Measurements from ENCODE around the gene ZFAND6. TPM values are rescaled to one million over a fixed set of nuclear protein-coding genes. Genes with fewer than 3 reads are reported as not detected.
"Not testable (repeated sequence)": the region's sequence is repeated elsewhere in the genome, so short reads cannot be mapped to it uniquely, and the experiment has no call there.

The ZFAND6 gene
- total RNA-seq, 4 donors from 2014 or later, result 119 to 452 (median 172) TPM

DNA sequence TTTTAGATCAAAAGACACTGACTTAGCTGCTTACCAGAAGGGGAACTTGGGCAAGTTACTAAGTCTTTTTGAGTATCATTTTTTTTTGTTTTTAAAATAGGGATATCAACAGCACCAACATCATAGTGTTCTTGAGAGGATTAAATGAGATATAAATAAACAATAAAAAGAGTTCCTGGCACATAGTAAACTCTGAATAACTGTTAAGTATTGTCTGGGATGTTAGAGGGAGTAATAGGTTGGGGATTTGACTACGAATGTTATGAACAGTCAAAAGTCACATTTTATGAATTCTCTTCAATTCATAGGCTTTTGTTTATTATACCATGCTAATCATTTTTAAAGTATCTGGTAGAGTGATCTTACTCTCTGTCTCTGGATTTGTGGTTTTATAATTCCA, 55.5 kb downstream of the ZFAND6 start:
- Histone ChIP-seq H3K27me3 (no peaks in the 10 kb centered on the region), H3K36me3 (no peaks in the 10 kb centered on the region), H3K4me3 (no peak overlapping the region), H3K9me3 (no peaks in the 10 kb centered on the region), H3K4me1 (no peaks in the 10 kb centered on the region), H3K27ac (no peak overlapping the region)
- DNase-seq, result no peak
- TF ChIP-seq, protein P1, sequence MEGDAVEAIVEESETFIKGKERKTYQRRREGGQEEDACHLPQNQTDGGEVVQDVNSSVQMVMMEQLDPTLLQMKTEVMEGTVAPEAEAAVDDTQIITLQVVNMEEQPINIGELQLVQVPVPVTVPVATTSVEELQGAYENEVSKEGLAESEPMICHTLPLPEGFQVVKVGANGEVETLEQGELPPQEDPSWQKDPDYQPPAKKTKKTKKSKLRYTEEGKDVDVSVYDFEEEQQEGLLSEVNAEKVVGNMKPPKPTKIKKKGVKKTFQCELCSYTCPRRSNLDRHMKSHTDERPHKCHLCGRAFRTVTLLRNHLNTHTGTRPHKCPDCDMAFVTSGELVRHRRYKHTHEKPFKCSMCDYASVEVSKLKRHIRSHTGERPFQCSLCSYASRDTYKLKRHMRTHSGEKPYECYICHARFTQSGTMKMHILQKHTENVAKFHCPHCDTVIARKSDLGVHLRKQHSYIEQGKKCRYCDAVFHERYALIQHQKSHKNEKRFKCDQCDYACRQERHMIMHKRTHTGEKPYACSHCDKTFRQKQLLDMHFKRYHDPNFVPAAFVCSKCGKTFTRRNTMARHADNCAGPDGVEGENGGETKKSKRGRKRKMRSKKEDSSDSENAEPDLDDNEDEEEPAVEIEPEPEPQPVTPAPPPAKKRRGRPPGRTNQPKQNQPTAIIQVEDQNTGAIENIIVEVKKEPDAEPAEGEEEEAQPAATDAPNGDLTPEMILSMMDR (IDR thresholded peaks at IDR 0.05), result no peak
- TF ChIP-seq POLR2A (IDR thresholded peaks at IDR 0.05), result no peak
- intact Hi-C loops (cut with DNase I; ENCODE audit: low total_unique reads), result no loop called here

DNA sequence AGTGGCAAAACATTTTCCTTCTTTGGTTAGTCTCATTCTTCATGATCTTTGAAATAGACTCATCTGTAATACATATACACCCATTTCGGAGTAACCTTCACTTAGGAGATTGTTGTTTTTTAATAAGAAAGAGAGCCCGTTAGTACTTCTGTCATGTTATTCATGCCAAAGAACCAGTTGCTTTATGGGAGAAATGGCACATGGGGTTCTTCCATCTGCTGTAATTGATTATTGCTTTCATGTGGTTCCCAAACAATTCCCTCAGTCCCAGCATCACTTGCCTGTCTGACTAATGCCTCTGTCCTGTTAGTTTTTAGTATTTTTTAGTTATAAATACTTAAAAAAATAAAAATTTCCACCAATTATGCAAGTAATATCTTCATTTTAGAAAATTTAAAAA, 59.5 kb downstream of the ZFAND6 start:
- DNase-seq, result no peak
- Histone ChIP-seq H3K36me3 (no peaks in the 10 kb centered on the region), H3K27ac (no peak overlapping the region), H3K27me3 (no peaks in the 10 kb centered on the region), H3K4me1 (no peaks in the 10 kb centered on the region), H3K9me3 (no peaks in the 10 kb centered on the region), H3K4me3 (no peak overlapping the region)
- intact Hi-C loops (cut with DNase I; ENCODE audit: low total_unique reads), result no loop called here
- no peak for TF ChIP-seq POLR2A (IDR thresholded peaks at IDR 0.05)
- TF ChIP-seq, protein P1 (IDR thresholded peaks at IDR 0.05), result no peak

DNA sequence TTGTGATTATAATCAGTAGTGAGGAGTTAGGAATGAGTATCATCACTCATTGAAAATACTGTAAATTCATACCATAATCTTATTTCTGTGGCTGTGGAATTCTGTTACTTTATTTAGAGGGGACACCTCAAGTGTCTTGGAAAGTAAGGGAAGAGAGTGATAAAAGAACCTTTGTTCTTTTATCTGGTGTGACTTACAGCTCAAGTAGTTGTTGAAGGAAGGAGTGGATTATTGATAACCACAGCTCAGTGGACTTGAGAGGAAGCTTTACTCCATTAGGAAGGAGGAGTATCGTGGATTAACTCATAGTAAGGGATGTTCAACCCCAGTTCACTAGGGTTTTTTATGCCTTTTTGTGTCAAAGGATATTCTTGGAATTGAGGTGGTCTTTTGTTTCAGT, 61.2 kb downstream of the ZFAND6 start:
- TF ChIP-seq POLR2A (IDR thresholded peaks at IDR 0.05), result no peak
- TF ChIP-seq, protein P1 (IDR thresholded peaks at IDR 0.05), result no peak
- intact Hi-C loops (cut with DNase I; ENCODE audit: low total_unique reads), result no loop called here

DNA sequence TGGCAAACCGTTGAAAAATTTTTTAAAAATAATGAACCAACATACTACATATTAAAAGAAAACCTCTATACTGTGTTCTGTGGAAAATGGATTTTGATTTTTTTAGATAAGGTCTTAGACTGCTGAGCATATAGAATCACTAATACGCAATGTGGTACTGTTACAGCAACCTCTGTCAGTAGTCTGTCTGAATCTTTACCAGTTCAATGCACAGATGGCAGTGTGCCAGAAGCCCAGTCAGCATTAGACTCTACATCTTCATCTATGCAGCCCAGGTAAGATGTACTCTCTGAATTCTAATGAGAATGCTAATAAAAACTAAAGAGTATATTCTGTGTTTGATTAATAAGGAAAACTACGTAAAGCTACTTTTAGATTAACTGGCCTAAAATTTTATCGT, 62.1 kb downstream of the ZFAND6 start:
- intact Hi-C loops (cut with DNase I; ENCODE audit: low total_unique reads), result no loop called here
- no peak for DNase-seq
- Histone ChIP-seq H3K4me1 (no peaks in the 10 kb centered on the region), H3K27ac (no peak overlapping the region), H3K9me3 (no peaks in the 10 kb centered on the region), H3K4me3 (no peak overlapping the region), H3K36me3 (no peaks in the 10 kb centered on the region), H3K27me3 (no peaks in the 10 kb centered on the region)
- TF ChIP-seq, protein P1 (IDR thresholded peaks at IDR 0.05), result no peak
- no peak for TF ChIP-seq POLR2A (IDR thresholded peaks at IDR 0.05)

More for the DNA sequence above, 61.2 kb downstream of the ZFAND6 start:
- no peak for DNase-seq
- Histone ChIP-seq H3K27ac (no peak overlapping the region), H3K4me3 (no peak overlapping the region), H3K4me1 (no peaks in the 10 kb centered on the region), H3K9me3 (no peaks in the 10 kb centered on the region), H3K36me3 (no peaks in the 10 kb centered on the region), H3K27me3 (no peaks in the 10 kb centered on the region)

DNA sequence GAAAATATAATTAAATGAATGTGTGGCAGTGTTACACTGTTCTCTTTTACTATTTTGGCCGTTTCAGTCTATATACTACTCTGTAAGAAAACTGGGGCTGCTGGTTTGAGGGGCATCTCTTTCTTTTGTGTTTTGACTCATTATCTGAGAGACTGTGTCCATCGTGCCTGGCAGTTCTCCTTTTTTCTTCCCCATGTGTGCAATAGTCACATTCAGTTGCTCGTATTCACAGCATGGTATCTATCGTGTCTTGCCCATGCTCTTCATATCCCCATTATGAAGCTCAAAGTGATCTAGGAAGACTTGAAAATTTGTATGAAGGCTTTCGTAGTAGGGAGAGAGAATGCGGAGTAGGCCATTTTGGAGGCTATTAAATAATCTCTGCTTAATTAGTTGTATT, 63.6 kb downstream of the ZFAND6 start:
- Histone ChIP-seq H3K4me3 (no peak overlapping the region), H3K27ac (no peak overlapping the region), H3K36me3 (no peaks in the 10 kb centered on the region), H3K4me1 (no peaks in the 10 kb centered on the region), H3K27me3 (no peaks in the 10 kb centered on the region), H3K9me3 (no peaks in the 10 kb centered on the region)
- DNase-seq, result no peak
- intact Hi-C loops (cut with DNase I; ENCODE audit: low total_unique reads), result no loop called here
- TF ChIP-seq POLR2A (IDR thresholded peaks at IDR 0.05), result no peak
- TF ChIP-seq, protein P1 (IDR thresholded peaks at IDR 0.05), result no peak

DNA sequence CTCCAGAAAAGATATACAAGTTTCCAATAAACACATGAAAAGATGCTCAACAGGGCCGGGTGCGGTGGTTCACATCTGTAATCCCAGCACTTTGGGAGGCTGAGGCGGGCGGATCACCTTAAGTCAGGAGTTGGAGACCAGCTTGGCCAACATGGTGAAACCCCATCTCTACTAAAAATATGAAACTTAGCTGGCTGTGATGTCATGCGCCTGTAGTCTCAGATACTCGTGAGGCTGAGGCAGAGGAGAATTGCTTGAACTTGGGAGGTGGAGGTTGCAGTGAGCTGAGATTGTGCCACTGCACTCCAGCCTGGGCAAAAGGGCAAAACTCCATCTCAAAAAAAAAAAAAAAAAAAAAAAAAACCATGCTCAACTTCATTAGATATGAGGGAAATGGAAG, 67.8 kb downstream of the ZFAND6 start:
- H3K27me3 ChIP-seq; H3K27ac ChIP-seq; H3K9me3 ChIP-seq; H3K4me1 ChIP-seq; intact Hi-C loops (cut with DNase I; ENCODE audit: low total_unique reads); H3K36me3 ChIP-seq; H3K4me3 ChIP-seq; DNase-seq: not testable (repeated sequence)
